ENCODE results near the gene P2RX7. TPM values are rescaled to one million over a fixed set of nuclear protein-coding genes. Genes with fewer than 3 reads are reported as not detected.

The P2RX7 gene
- total RNA-seq, 4 donors from 2014 or later = 9.8 to 38.6 (median 24.4) TPM

DNA sequence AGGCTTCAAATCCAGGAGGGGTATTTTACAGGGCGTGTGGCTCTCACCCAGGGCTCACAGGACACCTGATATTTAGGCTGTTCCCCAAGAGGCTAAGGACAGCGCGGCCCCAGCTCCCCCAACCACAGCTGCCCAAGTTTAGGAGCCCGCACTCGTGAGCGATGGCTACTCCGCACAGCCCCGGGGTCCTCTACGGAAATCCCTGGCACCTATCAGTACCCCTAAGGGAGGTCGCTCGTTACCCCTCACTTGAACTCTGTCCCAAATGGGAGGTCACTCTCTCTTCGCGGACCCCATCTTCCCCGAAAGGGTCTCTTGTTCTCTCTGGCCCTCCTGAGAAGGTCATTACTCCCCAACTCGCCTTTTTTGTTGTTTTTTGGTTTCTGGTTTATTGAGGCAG, 76.5 kb downstream of the P2RX7 start:
- DNase-seq (ENCODE audit: low spot score in 2 of 2) = no peak
- H3K4me3 ChIP-seq (ENCODE audit: low read depth, poor library complexity, severe bottlenecking) = no peak overlapping the region
- intact Hi-C loops (cut with DNase I; ENCODE audit: low total_unique reads) = no loop called here
- 89 to 90% methylated on average over 15 of the region's 15 CpGs for WGBS, 2 donors
- no peak for TF ChIP-seq POLR2A (IDR thresholded peaks at IDR 0.05)

DNA sequence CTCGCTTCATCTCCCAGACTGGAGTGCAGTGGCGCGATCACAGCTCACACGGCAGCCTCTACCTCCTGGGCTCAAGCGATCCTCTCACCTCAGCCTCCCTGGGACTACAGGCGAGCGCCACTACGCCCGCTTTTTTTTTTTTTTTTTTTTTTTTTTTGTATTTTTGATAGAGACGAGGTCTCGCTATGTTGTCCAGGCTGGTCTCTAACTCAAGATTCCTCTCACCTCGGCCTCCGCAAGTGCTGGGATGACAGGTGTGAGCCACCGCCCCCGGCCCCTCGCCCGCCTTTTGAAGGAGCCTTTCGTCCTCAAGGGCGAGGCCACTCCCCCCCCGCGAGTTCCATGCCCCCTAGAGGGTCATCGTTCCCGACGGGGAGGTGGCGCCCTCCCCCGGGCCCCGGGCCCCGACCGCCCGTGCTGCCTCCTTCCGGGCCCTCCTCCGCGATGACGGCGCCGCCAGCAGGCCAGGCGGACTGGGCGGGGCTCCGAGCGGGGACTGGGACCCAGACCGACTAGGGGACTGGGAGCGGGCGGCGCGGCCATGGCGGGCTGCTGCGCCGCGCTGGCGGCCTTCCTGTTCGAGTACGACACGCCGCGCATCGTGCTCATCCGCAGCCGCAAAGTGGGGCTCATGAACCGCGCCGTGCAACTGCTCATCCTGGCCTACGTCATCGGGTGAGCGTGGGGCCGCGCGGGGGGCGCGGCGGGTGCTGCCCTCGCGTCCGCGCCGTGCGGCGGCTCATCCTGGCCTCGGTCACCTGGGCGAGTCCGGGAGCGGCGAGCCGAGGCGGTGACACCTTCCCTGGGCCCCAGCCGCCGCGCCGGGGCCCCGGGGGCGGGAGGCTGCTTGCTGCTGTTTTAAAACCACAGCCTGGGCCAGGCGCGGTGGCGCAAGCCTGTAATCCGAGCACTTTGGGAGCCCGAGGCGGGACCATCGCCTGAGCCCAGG, 77.2 kb downstream of the P2RX7 start, which contains the start of gene P2RX4:
P2RX4 (plus strand) TSS at position 506 of the 949 bp plus-strand sequence; CDS start at position 542, 36 bp downstream.
- peak within 1 kb of the TSS; percentile 74 for H3K4me3 ChIP-seq (ENCODE audit: low read depth, poor library complexity, severe bottlenecking)
- 12 to 20% methylated on average over 31 to 69 of the region's 97 CpGs for WGBS, 2 donors
- intact Hi-C loops (cut with DNase I; ENCODE audit: low total_unique reads) = no loop called here
- peak in 1 of 2 donors; percentile 39 for TF ChIP-seq POLR2A (IDR thresholded peaks at IDR 0.05)
- TF ChIP-seq, protein P1, sequence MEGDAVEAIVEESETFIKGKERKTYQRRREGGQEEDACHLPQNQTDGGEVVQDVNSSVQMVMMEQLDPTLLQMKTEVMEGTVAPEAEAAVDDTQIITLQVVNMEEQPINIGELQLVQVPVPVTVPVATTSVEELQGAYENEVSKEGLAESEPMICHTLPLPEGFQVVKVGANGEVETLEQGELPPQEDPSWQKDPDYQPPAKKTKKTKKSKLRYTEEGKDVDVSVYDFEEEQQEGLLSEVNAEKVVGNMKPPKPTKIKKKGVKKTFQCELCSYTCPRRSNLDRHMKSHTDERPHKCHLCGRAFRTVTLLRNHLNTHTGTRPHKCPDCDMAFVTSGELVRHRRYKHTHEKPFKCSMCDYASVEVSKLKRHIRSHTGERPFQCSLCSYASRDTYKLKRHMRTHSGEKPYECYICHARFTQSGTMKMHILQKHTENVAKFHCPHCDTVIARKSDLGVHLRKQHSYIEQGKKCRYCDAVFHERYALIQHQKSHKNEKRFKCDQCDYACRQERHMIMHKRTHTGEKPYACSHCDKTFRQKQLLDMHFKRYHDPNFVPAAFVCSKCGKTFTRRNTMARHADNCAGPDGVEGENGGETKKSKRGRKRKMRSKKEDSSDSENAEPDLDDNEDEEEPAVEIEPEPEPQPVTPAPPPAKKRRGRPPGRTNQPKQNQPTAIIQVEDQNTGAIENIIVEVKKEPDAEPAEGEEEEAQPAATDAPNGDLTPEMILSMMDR (IDR thresholded peaks at IDR 0.05) = no peak
- peak; percentile 74 to 97 for DNase-seq (ENCODE audit: low spot score in 2 of 2)

DNA sequence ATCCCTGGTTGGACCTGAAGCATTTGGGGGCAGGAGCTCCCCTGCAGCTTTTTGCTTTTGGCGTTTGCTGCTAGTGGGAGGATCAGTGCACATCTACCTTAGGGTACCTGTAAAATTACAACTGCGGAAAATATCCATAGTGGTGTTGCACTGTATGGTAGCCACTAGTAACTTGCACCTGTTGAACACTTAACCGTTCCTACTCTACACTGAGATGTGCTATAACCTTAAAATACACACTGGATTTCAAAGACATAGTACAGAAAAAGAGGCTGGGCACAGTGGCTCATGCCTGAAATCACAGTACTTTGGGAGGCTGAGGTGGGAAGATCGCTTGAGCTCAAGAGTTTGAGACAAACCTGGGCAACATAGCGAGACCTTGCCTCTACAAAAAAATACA, 80.2 kb downstream of the P2RX7 start:
- DNase-seq (ENCODE audit: low spot score in 2 of 2) = no peak
- intact Hi-C loops (cut with DNase I; ENCODE audit: low total_unique reads) = no loop called here
- TF ChIP-seq POLR2A (IDR thresholded peaks at IDR 0.05) = no peak
- TF ChIP-seq, protein P1 (IDR thresholded peaks at IDR 0.05) = no peak
- WGBS, 2 donors = 94 to 97% methylated on average over 5 of the region's 5 CpGs
- H3K4me3 ChIP-seq (ENCODE audit: low read depth, poor library complexity, severe bottlenecking) = no peak overlapping the region

DNA sequence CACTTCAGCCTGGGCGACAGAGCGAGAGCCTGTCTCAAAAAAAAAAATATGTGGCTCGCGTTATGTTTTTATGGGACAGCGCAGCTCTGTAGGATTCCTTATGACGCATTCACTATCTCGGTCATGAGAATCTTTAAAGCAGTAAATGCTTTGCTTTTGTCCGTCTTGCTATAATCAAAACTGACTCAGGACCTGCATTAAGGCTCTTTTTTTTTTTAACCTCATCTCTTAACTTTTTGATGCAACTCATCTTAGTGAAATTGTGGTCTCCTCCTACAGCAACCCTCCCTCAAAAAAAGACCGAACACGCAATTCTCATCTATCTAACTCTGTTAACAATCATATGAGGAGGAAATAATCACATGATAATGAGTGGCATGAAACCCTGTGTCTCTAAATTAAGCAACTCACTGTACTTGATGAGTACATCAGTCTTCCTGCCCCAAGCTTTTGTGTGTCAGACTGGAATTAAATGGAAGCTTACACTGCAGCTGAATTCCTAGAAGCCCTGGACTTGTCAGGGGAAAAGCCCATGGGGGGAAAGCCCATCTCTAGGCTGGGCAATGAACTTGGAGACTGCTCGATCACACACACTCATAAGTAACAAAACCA, 81.6 kb downstream of the P2RX7 start:
- DNase-seq (ENCODE audit: low spot score in 2 of 2) = no peak
- WGBS, 2 donors = 73 to 80% methylated on average over 11 of the region's 11 CpGs
- H3K4me3 ChIP-seq (ENCODE audit: low read depth, poor library complexity, severe bottlenecking) = no peak overlapping the region
- no peak for TF ChIP-seq POLR2A (IDR thresholded peaks at IDR 0.05)
- TF ChIP-seq, protein P1 (IDR thresholded peaks at IDR 0.05) = no peak
- intact Hi-C loops (cut with DNase I; ENCODE audit: low total_unique reads) = no loop called here

DNA sequence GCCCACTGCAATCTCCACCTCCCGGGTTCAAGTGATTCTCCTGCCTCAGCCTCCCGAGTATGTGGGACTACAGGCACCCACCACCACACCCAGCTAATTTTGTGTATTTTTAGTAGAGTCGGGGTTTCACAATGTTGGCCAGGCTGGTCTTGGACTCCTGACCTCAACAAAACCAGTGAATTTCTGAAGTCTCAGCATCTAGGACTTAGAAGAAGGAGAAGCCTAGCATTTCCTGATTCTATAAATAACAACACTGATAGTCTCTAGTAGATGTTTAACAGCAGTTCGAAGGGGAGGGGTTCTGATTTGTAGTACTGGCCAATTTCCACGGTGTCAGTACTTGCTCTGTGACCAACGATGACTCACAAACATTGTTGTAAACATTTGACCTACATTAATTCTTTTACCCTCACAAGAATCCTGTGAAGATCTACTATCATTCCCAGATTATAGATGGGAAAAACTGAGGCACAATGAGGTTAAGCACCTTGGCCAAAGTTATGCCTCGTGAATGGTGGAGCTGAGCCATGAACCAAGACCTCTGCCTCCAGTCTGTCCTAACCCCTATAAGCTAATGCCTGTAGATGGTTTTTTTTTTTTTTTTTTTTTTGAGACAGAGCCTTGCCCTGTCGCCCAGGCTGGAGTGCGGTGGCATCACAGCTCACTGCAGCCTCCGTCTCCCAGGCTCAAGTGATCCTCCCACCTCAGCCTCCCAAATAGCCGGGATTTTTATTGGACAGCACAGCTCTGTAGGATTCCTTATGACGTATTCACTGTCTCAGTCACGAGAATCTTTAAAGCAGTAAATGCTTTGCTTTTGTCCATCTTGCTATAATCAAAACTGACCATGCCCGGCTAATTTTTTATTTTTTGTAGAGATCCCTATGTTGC, 82.4 kb downstream of the P2RX7 start:
- 60% methylated on average over 14 of the region's 14 CpGs for WGBS, 2 donors
- no peak for TF ChIP-seq POLR2A (IDR thresholded peaks at IDR 0.05)
- TF ChIP-seq, protein P1 (IDR thresholded peaks at IDR 0.05) = no peak
- peak in 1 of 2 donors; percentile 48 for DNase-seq (ENCODE audit: low spot score in 2 of 2)
- intact Hi-C loops (cut with DNase I; ENCODE audit: low total_unique reads) = no loop called here
- no peak overlapping the region for H3K4me3 ChIP-seq (ENCODE audit: low read depth, poor library complexity, severe bottlenecking)
